ENCODE measurements around the gene WDR1.
A peak's percentile ranks its signal among the peaks of the same experiment; 100 is the strongest.

WDR1 gene, protein sequence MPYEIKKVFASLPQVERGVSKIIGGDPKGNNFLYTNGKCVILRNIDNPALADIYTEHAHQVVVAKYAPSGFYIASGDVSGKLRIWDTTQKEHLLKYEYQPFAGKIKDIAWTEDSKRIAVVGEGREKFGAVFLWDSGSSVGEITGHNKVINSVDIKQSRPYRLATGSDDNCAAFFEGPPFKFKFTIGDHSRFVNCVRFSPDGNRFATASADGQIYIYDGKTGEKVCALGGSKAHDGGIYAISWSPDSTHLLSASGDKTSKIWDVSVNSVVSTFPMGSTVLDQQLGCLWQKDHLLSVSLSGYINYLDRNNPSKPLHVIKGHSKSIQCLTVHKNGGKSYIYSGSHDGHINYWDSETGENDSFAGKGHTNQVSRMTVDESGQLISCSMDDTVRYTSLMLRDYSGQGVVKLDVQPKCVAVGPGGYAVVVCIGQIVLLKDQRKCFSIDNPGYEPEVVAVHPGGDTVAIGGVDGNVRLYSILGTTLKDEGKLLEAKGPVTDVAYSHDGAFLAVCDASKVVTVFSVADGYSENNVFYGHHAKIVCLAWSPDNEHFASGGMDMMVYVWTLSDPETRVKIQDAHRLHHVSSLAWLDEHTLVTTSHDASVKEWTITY

DNA sequence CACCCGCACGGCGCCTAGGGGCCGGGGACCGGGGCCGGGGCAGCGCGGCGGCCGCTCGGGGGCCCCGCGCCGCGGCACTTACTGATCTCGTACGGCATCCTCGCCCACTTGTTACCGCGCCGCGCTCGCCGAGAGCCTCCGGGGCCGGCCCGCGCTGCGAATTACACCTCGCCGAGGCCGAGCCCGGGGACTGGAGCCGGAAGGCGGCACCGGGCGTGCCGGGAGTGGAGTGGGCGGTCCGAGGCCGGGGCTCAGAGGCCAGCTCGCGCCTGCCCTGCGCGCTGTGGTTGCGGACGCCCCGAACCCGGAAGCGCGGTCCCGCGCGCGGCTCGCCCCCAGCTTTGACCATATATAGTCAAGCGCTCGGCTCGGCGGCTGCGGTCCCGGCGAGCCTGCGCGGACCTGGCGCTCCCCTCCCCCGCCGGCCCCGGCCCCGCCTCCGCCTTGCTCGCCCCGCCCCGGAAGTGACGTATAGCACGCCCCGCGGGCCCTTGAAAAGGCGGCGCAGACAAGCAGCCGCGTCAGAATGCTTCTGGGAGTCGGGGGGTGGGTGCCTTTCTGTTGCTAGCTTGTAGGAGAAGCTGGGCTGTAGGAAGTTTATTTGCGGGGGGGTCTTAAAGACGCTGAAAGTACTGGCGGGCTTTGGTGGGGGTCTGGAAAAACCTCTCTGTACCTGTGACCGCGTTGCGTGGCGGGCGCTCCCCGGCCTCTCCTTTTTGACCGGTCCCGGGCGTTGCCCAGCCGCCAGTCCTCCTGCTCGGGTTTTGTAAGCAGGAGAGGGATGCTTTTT is at the start of gene WDR1:
TSS of gene WDR1 (minus strand) at position 231 of the 790 bp plus-strand sequence. CDS start at position 98, 133 bp downstream.
- DNase-seq: peak; percentile 95 to 97

DNA sequence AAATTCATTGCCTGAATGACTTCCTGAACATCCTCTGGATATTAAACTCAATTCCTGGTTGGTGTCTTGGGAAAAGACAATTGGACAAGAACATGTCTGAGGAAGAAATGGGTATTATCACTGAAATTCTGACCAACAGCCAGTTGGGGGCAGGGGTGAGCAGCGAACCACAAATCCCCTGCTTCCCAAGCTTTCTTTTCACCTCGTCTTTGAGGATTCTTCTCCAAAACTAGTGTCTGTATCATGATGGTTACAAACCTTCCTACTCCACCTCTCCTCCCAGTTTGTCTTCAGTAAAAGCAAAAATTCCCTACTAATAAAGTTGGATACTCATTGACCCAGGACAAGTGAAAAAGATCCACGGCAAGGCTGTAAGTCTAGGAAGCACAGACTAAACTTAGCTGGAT is 48.3 kb upstream of the WDR1 start:
- DNase-seq: peak in 1 of 2 experiments; percentile 32

DNA sequence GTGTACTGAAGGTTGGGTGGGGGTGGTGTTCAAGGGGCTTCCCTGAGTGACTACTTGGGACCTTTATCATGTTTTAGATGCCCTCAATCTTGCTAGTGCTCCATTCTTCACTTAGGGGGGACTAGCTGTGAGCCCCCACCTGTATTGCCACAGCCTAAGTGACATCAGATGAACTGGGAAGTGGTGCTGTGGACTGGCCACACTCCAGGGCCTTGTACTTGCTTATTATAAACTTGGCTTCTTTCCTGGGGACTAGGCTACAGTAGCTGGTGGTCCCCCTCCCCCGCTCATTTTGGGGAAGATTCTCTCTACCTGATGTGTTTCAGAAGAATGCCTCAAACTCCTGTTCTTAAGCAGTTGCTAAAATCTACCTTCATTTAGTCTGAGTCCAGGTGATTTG is 46.7 kb upstream of the WDR1 start:
- DNase-seq: no peak

DNA sequence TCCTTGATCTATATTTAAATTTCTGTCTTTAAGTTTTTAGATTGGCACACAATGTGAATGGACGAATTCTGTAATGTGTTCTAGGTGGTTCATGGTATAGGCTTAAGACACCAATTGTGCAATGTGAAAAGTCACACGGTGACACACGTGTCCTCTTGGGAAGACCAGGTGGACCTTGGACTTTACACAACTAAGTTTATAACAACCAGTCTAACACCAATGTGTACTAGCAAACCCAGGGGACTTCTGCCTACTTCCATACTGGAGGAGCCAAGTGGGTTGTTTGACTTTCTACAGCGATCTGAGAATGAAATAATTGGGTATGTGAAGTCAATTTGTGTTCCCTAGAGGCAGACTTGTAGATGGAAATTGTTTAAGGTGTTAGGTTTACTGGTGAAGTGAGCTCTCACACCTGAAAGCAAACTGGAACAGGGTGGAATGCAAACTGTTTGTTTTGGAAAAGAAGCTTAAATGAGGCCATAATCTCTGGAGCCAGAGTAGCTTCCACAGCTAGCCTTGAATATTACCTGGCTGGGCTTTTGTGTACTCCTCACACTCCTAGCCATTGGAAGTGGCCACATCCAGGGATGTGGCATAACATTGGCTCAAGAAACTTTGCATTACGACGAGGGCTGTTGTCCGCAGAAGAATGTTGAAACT is 45.9 kb upstream of the WDR1 start:
- DNase-seq: no peak

DNA sequence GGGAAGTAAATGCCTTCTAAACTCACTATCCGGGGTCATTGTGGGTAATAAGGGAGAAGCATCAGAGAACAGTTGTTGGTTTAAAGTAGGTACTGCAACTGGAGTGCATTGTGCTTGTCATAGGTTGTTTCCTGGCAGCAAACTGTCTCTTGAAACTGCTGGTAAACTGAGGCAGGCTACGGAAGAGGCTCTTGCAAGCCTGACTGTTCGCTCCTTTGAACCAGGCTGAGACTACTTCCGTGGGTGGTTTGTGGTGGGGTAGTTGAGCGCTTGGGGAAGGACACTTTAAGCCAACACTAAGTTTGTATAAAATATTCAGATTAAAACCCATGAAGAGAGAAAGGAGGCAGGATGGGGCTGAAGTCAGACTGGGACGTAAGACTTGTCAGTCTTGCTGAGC is 45.2 kb upstream of the WDR1 start:
- no peak for DNase-seq

DNA sequence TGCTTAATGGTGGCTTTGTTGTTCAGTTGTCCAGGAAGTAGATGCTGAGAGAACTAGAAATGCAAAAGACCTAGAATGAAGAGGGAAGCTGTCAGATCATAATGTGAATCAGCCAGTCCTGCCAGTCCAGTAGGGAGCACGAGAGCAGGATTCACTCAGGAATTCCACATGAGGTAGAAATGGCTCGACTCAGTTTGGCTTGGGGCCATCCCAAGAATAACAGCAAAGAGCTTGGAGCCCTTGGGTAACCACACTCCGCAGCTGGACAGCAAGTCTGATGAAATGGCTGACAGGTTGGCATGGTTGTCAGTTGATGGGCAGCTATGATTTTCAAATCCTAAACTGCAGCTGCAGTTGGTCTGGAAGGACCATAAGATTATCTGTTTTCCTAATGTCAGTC is 44.5 kb upstream of the WDR1 start:
- no peak for DNase-seq

DNA sequence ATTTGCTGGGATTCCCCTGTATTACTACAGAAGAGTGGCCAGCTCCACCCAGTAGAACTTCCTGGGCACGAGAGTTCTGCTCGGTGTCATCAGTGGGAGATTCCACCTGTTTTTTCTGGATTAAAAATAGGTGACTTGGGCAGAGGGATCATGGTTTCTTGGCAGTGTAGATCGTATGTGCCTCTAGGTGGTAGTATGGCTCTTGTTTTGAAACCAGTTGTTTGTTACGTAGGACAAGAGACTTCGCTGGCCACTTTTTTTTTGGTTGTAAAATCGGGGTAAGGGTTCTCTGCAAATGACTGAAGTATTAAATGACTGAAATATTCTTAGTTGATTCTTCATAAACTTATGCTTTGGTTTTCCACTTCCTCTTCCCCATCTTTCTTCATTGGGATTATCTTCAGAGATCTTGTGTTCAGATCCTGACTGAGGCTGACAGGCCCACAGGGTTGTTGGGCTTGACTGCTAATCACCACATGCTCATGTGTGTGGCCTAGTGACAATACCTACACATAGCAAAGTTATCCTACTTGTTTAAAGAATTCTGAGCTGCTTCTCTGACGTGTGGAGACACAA is 43.8 kb upstream of the WDR1 start:
- DNase-seq: no peak

DNA sequence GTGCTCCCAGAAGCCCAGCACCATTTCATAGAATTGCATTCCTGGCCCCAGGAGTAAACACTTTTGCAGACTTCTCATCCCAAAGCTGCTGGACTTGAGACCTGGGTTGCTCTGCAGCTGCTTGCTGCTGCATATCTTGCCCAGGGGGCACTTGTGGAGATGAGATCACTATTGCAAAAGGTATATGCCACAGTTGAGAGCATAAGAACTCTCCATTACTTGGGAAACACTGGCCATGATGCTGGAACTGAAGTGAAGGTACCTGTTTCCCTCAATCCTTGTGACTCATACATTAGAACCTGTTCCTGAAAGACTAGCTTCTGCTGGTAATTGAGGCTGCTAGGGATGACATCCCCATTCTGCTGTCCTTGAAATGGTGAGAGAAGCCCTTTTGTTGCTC is 43.1 kb upstream of the WDR1 start:
- DNase-seq: no peak

DNA sequence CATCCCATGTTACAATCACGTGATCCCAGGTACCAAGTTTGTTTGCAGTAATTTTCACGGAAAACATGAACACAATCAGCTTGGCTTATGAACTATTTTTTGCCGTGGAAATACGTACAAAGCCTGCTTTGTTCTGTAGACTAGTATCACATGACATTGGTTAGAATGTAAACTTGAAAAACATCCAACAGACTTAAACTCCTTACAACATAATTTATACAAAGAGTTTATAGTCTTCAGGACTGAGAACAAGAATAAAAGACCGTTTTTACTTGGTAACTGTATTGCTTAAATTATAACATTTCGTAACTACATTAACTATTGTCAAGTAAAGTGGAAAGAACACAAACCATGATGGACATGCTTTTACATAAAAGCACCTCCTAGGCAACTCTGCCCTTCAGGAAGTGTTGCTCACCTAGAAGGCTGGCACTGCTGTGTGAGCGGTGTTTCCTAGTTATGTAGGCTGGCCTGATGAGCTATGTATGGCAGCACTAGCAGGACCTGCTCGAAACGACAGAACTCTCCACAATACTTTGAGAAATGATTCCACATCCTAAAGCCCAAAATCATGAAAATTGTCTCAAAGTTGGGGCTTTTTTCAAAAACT is 41.8 kb upstream of the WDR1 start:
- no peak for DNase-seq

DNA sequence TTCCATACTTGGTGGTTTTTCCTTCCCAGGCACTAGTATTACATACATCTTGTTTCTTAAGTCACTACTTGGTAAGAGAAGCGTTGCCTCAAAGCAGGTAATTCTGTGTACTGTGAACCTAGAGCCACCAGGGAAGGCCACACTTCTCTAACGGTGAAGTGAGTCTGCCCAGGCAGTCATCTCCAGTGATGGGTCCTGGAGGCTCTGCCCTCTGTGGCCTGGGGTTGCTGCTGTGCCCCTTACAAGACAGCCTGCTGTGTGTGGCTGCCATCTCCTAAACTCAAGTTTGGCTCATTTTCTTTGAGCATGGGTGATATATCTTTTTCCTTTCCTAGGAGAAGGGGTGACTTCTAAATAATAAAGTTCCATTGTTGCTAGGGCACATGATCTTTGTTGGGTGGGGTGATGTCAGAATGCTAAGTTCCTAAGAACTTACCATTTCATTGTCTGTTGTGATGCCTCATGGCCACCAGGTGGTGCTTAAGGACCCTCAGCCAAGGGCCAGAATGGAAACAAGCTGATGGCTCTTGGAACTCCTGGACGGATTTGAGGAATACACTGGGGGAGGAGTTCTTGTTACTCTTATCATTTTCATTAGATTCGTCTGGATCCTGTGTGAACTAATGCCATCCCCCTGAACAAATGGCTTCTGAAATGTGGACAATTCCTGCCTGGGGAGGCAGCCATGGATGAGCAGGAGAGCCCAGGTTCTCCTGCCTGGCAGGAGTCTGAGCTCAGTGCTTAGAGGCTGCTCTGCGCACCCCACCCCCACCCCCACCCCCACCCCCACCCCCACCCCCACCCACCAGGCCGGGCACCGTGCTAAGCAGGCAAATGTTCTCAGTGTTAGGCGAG is 41.1 kb upstream of the WDR1 start:
- DNase-seq: peak; percentile 45 to 56

DNA sequence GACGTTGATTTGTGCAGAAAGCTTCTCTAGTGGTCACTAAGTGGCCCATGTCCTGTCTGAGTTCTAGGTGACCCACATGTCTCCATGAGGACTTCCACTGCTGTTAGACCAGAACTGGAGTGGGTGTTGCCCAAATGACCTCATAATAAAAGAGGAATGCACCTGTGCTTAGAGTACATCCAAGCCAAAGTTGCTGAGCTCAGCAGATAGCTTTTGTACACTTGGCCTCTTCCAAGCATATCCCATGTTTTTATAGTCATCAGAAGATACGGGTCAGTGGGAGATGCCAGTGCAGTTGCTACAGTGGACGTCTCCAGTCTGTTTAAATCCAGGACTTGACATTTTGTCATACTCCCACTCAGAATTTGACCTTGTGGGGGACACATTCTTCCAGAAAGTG is 37.6 kb upstream of the WDR1 start:
- DNase-seq: no peak

DNA sequence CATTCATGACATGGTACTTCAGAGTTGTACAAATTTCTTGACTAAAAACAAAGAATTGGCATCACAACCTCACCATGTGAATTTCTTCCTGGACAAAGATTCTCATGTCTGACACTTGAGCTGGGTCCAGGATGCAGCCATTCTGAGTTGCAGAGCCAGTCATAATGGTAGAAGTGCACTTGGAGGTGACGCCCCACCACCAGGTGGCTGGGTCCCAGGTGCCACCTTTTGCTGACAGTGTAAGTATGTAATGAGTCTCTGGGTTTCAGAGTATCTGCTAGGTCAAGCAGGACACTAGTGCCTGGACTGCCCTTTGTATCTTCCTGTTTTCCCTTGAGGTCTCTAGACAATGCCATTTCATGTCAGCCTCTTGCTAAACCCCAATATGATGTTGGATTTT is 36.6 kb upstream of the WDR1 start:
- no peak for DNase-seq

DNA sequence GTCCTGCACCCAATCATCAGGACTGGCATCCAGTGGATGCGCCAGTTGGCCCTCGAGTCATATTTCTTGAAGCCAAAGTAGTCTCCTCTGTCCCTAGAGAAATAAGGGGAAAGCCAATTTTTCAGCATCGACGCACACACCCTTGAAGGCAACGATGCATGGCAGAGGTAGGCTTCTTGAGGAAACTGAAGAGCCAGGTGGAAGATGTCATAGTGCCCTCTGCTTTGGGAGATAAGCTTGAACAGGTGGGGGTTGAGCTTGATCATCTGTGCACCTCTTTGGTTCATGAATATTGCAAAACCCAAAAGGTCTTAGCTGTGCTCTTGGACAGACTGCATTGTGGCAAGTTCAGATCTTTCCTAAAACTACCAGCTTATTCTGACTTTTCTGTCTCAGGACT is 34.6 kb upstream of the WDR1 start:
- DNase-seq: no peak

DNA sequence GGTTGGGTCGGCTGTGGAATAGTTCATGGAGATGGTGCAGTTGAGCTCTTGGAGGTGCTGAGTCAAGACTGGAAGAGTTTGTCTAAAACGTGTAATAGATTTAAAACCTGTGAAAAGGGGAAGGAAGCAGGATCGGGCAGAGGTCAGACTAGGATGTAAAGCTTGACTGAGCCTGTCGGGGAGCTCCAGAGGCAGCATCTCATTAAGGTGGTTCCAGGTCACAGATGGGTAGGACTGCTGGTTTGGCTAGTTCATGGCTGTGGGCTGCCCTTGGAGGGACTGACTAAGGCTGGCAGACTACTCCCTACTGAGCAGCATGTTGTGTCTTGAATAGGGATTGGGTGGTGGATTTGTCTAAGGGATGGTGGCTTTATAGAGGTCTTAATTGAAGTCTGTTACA is 28.4 kb upstream of the WDR1 start:
- no peak for DNase-seq

DNA sequence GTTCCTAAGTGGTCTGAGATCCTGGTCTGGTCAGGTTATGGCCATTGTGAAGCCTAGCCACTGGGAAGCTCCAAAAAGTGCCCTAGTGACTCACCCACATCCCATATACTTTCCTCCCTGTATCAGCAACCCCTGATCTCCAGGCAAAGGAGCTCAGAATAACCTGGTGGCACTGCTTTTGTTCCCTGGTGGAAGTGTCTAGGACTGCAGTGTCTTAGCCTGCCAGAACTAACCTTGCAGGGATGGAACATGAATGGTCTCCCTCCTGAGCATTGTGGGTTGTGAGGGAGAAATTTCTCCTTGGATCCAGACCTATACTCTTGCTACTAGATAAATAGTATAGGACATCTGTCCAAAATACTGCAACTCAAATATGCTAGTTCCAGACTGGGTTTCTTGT is 27.9 kb upstream of the WDR1 start:
- DNase-seq: no peak

DNA sequence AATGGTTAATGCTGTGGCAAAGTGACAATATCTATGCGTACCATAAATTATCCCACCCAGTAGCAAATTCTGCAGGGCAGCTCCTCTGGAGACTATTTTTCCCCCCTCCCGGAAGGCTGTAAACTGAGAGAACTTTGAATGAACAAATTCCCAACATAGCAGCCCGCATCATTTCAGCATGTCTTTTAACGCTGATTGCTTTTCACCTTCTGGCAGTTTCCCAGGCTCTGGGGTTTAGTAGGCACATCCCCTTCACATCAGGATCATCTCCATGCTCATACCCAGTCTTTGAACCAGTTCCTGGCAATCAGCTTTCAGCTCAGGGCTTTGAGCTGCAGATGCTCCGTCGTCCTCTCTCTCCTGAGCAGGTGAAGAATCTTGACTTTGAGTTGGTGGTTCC is 26.6 kb upstream of the WDR1 start:
- DNase-seq: no peak

DNA sequence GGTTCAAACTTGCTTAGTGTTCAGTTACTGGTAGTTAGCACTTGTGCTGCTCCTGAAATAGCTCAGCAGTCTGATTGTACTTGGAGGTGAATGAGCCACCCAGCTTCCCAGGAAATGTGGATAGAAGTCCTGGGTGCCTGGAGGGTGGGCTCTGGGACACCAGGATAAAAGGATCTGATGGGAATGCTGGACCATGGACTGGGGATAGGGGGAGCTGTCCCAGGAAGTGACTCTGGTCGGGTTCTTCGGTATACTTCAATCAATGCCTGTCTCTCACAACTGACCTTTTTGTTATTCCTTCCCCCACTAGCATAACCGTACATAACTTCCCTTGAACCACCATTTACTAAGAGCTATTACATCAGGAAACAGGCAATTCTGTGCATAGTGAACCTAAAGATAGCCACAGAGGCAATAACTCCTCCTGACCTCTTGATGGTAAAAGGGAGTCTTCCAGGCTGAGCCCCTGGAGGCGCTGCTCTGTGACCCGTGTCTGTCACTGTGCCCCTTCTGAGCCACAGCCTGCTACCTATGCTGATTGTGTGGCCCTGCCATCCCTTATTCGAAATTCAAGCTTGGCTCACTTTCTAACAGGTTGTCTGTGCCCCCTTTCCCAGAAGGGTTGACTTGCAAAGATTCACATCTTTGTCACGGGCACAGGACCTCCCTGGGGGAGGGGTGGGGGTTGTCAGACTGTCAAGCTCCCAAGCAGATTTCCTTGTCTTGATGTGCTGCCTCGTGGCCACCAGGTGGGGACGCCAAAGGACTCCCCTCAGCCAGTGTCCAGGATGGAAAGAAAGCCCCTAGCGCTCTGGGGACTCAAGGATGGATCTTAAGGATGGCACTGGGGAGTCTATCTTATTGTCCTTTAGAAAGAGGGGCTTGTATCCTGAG is 24.5 kb upstream of the WDR1 start:
- no peak for DNase-seq

DNA sequence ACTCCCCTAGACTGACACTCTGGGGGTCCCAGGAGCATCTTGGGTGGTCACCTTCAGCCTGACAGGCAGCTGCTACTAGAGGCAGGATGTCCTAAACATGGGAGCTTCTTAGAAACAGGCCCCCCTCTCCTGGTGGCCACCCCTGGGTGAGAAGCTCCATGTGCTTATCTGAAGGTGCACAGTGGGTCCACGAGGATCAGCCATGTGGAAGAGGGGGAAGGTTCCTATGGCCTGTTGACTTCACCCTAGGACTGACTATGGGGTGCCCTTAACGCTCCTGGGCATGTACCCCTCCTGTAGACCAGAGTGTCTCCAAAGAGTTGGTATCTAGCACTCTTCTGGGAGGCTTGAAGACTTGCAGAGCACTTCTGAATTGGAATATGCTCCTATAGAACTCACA is 22.9 kb upstream of the WDR1 start:
- no peak for DNase-seq

DNA sequence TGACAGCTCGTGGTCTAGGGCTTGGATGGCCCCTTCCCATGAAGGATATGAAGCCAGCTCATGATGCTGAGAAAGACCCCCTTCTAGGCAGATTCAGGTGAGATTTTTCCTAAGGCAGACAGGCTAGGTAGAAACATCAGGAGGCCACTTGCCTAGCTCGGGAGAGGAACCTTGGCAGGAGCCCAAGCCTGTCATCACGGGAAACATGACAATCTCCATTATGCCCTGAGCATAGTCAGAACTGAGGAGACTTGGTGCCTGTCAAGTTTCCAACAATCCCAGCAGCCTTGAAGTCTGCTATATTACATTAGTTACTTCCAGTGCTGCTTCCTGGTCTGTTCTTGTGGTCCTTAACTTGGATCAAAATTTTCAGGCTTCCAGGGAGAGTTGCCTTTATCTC is 18.7 kb upstream of the WDR1 start:
- DNase-seq: no peak

DNA sequence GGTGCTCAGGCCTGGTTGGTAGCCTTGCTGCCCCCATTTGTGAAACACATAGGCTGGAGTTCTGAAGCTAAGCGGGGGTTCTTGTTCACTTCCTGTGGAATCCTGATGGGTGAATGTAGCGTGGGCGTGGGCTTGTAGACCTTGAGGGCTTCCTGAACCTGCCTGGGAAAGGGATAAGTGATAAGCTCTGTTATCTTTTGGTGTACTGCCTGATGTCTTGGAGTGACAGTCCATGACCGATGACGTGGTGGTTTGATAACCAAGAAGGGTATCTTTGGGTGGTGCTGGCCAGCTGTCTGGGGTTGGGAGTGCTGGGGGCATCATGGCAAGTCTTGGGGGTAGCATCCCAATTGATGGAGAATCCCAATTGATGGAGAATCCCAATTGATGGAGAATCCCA is 17.5 kb upstream of the WDR1 start:
- DNase-seq: no peak

DNA sequence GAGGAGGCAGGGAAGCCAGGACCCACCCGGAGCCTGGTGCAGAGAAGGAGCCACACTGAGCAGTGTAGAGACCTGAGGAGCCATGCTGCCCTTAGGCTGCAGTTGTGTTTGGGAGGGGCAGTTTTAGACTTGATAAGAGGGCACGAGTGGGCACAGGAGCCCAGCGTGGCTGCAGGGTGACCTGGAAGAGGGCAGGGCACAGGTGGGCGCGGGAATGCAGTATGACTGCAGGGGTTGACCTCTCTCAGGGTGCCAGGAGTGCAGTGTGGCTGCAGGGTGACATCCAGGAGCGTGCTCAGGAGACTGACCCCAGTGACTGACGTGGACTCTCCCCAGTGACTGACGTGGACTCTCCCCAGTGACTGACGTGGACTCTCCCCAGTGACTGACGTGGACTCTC is 14.6 kb upstream of the WDR1 start:
- DNase-seq: no peak

All from activated T-cell treated with anti-CD3 and anti-CD28 coated beads, Interleukin-2, amount 50 U/mL, for 48 hours (primary cell).